Measurements from ENCODE around the gene KAT7.

Gene KAT7

DNA sequence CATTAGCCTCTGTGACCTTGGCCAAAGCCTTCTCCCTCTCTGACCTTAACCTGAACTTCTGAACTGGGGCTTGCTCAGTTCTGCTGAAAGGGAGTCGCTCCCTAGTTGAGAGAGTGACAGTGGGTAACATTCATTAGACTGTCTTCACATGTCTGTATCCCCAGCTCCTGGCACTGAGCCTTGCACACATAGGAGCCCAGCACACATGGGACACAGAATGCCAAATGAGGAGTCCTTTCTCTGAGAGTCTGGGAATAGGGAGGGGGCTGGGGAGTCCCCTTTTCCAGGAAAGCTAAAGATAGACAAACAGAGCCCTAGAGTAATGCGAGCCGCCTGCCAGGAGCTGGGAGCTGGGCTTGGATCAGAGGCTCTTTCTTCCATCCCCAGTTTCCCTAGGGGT, 56.8 kb downstream of the KAT7 start:
- DNase-seq, result no peak

DNA sequence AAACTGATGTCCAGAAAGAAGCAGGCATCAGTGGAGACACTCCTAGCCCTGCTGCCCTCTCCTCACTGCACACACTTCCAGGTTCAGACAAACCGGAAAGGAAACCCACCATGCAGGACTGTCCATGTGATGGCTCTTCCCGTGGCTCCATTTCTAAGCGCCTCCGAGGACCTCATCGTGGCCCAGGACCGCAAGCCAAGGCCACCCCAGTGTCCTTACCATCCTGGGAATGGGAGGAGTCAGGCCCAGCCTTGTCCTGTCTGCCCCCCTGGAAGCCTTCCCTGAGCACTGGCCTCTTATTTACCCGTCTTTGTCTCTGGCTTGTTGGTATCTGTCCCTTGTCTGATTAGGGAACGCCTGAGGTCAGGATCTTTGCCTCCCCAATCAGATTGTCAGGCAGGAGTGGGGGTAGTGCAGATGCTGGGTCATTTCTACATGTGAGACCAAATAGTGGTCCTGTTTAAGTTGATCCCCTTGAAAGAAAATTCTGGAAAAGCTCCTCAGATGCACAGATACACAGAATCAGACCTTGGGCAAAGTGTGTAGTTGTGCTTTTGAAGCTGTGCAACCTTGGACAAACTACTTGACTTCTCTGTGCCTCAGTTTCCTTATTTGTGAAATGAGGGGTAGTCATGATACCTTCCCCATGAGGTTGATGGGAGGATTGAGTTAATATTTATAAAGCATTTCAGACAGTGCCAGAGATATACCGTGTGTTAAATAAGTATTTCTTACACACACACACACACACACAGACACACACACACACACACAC, 58.6 kb downstream of the KAT7 start:
- no peak for DNase-seq

DNA sequence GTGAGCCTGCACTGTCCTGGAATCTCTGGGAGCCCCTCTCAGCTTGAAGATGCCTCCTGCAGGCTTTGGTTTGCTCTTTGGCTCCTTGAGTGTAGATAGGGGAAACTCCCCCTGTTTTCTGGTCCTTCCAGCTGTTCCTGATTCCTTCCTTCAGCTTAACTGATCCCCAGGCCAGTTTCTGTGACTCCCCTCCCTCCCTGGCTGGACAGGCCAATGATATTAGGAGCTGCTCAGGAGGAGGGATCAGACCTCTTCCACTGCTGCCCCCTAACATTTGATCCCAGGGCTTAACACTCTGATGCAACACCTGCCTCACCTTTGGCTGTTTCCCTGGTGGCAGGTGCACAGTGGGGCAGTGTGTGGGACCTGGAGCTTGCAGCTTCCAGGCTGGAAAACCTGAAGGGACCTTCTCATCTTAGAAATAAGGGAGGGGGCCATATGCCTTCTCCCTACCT, 59.6 kb downstream of the KAT7 start, which contains the start of gene TAC4:
TSS of gene TAC4 (minus strand) at position 51 of the 455 bp plus-strand sequence. CDS start 52 bp downstream, outside the sequence.
- DNase-seq, result no peak

DNA sequence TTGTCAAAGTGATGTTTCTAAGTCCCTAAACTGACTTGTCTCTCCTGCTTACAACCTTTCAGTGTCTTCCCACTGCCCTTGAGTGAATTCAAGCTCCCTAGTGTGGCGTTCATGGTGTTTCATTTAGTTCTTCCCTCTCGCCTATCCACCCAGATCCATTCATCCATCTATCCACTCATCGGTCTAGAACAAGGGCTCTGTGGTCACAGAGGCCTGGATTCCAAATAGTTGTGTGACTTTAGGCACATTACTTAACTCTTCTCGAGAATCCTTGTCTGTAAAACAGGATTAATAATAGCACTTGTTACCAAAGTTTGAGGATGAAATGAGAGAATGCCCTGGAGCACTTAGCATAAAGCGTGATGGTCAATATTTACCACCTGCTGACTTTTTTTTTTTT, 60.3 kb downstream of the KAT7 start:
- no peak for DNase-seq

DNA sequence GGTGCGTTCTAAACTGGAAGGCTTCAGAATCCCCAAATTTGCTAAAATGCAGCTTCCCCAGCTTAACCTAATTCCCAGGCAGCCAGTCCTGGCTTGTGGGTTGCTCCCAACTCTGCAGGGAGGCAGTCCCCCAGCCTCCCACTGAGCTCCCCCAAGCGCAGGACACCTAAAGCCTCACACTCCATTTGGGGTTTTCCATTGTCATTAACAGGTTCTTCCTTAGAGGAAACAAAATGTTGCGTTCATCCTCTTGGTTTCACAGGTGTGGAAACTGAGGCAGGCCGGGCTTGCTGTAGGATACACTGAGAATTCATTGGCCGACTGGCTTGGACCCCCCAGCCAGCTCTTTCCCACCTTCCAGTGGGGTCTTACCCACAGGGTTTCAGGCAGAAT, 61.7 kb downstream of the KAT7 start:
- no peak for DNase-seq

DNA sequence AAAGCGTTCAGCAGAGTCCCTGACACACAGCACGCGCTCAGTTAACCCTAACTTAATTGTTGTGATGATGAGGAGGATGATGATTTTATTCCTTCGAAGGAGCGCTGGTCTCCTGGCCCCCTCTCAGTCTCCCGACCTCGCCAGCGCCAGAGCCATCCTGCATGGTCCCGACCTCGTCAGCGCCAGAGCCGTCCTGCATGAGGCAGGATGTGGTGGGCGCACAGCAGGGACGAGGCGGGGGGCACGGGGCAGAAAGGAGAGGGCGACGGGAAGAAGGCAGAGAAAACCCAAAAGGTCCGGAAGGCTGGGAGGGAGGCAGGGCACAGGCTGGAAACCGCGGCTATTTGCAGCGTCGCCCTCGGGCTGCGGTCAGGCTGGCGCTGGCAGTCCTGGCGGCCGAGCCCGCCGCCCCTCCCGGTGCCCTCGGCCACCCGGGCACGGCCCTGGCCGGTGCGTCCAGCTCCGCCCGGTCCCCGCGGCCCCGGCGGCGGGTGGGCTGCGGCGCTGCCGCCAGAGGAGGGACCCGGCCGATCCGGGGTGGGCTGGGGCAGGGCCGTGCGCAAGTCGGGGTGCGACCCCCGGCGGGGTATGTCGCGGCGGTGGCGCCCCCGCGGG, 62.4 kb downstream of the KAT7 start:
- DNase-seq, result no peak

DNA sequence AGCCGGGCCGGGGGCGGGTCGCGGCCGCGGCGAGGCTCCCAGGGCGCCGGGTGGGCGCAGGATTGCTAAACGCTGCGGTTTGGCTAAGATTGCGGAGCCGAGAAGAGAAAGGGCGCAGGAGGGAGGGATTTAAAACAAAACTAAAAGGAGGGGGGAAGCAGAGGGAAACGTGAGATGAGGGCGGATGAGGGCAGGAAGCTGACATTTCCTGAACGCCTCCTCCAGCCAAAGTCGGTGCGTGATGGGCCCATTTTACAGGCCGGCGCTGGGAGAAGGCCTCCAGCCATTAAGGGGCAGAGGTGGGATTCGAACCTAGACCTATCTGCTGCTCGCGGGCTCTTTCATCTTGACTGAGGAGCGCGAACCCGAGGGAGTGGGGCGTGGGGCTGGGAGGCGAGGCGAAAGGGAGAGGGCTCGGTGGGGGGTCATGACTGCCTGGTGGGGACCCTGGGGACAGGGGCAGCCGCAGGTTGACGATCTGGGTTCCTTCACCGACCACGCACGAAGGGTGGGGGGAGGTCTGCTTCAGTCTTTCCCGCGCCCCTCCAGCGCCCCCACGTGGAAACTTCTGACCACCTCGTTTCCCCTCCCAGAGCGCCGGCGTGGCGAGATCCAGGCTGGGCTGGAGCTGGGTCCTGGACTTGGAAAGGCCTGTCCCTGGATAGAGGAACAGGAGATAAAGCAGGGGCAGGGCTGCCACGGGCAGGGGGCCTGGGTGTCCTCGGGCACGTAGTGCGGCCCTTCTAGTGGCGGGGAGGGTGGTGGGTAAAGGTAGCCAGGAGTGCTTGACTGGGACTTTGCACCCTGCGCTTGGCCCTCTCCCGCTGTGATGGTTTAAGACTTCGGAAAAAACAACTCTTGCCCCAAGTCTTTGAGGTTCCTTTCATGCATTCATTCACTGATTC, 63.2 kb downstream of the KAT7 start:
- DNase-seq, result peak; percentile 68

DNA sequence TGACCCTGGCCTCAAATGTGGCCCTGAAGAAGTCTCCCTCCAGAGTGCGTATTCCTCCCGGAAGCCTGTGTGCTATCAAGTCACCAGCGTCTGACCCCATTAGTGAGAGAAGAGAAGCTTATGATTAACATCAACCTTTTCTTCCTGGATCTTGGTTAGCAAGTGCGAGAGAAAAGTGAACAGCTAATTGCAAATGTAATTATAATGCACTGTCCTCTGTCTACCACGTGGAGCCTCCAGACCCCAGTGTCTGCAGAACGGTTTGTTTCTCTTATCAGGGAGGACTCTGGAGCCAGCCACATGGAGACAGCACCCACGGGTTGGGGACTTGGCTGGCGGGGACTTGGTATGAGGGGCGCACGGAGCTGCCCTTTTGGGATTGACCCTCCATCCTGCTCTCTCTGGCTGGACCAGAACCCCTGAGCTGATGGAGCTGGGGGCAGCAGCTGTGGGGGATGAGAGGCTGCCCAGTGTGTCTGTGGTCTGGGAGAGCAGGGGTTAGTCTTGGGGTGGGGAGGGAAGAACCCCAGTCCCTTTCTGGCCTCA, 65.1 kb downstream of the KAT7 start:
- DNase-seq, result no peak

DNA sequence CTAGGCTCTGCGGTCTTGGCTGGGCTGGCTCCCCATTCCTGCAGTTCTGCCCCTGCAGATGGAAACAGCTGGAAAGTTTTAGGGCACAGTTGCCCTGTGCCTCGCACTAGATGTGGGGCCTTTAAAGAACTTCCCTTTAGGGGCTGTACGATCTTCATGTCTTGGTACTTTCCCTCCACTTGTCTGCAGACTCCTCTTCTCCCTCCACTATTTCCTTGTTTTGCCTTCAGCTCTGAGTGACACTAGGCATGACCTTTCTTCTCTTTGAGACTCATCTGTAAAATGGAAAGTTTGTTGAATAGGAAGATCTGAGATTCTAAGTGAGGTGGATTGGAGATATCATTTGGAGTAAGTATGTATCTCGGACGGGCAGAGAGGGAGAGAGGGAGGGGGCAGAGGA, 65.6 kb downstream of the KAT7 start:
- DNase-seq, result no peak

DNA sequence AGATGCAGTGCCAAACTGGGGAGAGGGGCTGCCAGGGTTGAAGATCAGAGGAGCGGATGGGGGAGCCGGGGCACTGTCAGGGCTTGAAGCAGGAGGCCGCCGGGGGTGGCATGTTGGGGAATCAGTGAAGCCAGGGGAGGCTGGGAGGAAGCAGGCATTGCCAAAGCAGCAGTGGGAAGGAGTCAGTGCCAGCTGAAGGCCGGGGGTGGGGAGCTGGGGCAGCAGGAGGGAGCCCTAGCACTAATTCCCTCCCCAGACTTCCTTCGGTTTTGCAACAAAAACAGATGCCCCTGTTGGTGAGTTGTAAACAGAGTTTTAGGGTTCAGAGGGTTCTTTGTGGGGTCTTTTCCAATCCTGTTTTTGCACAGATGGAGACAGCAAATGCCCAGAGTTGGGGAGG, 70.3 kb downstream of the KAT7 start:
- DNase-seq, result no peak

DNA sequence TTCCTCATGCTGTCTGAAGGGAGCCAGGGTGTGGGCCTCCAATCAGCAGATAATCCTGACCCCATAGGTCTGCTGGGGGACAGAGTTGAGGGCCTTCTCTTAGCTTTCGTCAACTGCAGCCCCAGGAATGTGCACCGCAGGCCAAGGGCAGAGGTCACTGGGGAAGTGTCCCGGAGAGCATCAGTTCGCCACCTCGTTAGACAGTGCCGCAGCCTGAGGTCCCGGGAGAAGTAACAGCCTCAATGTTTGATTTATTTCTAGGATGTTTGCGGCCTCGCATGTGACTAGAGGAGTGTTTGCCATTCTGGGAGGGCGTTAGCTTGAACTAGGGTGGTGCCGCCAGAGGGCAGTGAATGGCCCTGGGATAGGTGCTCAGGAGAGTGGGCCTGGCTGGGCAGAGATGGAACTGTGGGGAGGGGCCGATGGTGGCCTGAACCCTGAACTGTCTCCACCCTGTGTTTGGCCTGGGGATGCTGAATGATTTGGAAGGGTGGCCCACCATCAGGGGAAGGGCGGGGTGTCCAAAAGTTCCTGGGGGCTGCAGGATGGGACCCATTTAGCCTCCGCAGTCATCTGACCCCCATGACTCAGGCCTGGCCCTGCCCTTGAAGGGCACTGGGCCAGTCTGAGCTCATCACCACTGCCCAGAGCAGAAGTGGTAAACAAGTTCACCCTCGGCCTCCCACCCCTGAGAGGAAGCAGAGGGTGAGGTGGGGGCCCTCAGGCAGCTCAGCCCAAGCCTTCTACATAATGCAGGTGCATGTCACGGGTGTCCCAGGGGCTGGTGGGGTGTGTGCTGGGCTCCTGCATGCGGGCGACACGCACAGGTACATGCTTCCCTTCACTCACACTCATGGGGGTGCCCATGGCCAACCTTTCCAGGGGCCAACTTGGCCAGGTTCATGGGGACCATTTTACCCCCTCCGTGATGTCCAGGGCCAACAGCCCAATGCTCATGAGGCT, 71.8 kb downstream of the KAT7 start:
- DNase-seq, result no peak

DNA sequence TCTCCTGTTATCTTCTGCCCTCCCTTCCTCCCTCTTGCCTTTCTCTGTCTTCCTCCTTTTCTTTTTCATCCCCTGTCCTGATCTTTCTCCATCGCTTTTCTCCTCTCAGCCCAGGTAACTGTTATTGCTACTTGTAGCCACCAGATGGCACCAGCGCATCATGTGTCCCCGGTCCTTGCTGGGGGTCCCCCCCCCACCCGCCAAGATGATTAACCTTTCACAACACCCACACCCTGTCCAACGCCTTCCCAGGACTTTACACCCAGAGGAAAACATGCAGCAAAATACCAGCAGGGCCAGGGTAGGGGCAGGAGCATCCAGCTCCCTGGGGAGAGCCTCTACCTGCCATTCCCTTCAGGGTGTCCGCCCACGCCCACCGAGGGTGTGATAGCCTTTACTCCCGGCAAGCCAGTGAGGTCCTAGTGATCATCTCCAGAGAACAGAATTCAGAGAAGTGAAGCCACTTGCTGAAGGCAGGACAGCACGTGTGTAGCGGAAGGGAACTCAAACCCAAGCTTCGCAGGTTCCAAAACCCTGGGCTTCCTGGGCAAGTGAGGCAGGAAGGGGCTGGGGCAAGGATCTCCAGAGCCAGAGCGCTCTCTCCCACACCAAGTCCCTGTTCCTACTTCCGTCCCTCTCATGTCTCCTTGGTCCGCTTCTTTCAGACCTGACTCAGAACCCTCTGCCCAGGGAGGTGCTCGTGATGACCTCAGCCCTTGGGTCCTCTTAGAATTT, 72.8 kb downstream of the KAT7 start:
- DNase-seq, result peak; percentile 47

DNA sequence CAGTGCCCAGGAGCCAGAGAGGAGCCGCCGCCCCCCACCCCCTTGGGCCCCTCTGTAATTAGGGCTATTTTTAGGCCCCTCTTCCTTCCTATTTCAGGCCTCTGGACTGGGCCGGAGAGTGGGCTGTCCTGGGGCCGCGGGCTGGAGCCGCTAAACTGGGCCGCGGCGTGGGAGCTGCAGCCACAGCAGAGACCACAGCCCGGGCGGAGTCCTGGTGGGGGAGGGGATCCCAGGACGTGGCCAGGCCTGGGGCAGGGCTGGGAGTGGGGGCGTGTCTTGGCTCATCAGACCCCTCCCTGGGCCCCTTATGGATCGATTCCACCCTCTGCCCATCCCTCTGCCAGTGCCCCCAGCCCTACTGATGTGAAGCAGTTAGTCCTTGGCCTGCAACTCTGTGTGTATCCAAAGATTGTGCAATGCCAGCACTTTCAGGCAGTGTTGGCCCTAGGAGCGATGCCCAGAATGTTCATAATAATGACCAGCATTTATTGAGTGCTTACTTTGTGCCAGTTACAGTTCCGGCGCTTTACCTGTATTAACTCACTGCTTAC, 74.4 kb downstream of the KAT7 start:
- DNase-seq, result no peak

DNA sequence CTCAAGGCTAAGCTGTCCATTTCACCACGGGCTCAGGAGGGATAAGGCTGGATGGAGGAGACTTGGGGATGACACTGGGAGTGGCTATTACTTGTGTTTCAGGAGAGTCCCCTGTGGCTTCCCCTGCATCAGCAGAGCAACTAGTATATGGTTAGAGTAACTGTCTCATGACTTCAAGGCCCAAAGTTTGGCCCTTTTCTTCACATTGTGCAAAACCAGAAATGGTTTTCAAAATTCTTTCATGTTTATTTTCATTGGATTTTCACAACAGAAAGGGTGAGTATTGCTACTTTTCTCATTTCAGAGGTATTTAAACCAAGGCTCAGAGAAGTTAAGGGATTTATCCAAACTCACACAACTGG, 77.5 kb downstream of the KAT7 start:
- DNase-seq, result no peak

DNA sequence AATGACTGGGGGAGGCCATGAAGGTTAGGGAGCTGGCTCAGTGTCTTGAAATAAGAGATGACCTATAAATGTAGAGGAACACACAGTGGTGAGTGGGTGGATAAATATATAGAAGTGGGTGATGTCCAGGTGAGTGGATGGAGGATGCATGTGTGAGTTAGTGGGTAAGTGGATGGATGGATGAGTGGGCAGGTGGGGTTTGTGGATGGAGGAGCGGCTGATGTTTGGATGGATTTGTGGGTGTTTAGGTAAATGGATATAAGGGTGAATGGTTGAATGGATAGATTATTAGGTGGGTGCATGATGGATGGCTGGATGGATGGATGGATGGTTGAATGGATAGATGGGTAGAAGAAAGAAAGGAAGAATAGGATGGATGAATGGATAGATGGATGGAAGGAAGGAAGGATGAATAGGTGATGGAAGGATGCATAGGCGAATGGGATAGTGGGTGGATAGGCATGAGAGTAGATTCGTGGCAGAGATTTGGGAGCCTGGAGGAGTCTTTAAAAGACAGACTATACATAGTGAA, 78.5 kb downstream of the KAT7 start:
- DNase-seq, result no peak

DNA sequence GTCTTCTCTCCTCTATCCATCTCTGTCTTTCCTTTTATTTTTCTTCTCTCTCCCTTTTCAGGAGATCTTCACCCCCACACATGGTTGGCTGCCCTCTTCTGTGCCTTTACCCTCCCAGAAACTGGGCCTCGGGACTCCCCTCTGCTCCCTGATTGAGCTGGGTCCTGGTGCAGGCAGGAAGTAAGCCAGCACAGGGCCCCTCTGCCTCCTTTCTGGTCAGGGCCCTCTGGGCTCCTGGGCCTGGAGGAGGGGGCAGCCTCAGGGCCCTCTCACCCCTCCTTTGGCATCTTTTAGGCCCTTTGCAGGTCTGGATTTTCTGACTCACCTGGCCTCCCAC, 80.5 kb downstream of the KAT7 start:
- no peak for DNase-seq

DNA sequence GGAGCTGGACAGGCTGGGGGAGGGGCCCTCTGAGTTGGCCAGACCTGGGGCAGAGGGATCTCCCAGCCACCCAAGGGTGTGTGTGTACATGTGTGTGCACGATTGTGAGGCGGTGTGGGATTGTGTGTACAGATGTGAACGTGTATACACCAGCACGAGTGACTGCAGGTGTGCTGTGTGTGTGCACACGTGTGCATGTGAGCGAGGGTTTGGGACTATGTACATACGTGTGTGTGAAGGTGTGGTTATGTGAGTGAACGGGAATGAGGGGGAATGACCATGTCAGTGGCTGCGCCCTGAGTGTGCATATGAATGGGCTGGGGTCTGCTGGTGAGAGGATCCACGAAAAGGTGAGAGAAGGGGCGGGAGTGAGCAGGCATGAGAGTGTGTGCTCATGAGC, 81.8 kb downstream of the KAT7 start:
- no peak for DNase-seq

DNA sequence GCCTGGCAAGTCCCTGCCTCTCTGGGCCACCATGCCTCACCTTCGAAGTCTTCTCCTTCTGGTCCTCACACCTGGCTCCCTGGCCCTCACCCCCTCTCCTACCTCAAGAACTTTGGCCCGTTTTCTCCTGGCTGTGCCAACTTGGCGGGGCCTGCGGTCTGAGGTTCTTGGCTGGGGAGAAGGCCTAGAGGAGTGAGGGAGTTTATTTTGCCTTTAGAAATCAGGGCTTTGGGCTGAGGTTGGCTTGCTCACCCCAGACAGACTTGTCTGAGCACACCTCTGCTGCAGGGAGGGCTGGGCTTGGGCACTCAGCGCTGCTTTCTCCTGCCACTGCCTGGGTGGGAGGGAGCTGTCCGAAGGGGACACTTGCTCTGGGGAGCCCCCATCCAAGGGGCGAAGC, 82.7 kb downstream of the KAT7 start:
- no peak for DNase-seq

DNA sequence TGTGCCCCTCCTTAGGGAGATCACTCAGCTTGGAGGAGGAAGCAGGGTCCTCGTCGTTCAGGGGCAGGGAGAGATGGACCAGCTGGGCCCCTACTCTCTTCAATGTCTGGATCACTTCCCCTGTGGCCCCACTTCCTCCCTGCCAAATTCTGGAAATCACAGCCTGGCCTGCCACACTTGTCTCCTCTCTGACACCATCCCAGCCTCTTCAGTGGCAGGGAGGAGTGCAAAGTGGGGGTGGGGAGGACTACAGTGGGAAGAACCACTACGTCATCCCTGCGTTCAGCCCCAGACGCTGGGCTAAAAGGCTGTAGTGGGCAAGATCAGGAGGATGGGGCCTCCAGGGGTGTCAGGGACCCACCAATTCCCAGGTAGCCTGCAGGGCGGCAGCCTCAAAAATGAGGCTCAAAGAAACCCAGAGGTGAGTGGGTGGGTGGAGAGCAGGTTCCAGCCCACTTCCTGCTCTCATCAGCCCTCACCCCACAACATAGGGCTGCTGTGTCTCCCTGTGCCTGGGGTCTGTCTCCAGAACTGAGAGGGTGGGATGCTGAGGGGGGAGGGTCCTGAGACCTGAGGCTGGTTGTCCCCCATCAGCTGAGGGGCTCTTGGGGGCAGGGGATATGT, 84.4 kb downstream of the KAT7 start:
- DNase-seq, result no peak

DNA sequence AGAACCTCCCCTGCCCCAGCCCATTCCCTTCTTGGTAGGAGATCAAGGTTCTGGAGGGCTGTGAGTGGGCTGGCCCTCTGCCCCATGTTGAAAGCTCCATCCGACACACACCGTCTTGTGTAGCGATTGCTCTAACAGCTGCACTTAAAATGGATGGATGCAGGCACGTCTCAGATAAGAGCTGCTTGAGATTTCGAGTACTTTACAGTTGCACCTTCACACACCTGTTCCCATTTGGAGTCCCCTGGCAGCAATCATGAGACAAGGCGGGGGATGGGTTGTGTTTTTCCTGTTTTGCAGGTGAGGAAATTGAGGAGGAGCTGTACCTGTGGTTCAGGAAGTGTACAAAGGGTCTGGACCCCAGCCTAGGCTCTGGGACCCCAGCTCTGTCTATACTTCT, 85.0 kb downstream of the KAT7 start:
- DNase-seq, result no peak

DNA sequence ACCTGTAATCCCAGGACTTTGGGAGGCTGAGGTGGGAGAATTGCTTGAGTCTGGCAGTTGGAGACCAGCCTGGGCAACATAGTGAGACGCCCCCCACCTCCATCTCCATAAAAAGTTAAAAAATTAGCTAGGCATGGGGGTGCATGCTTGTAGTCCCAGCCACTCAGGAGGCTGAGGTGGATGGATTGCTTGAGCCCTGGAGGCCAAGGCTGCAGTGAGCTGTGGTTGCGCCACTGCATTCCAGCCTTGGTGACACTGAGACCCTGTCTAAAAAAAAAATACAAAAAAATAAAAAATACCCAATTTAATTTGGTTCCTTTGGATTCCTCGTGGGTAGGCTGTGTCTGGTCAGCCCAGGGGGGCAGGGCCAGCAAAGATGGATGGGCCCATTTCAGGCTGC, 85.4 kb downstream of the KAT7 start:
- no peak for DNase-seq

All from activated CD4-positive, CD25-positive, alpha-beta regulatory T cell treated with anti-CD3 and anti-CD28 coated beads, Interleukin-2, amount 50 U/mL, for 72 hours (primary cell).